Ovary (tissue), 3 donors: ENCODE measurements around the gene NPHP4.

Experiments
- CTCF ChIP-seq, 3 donors: fragments of 450-650 bp in 2 of 3; fragments of 200-600 bp in 1 of 3; IDR thresholded peaks; one replicate each; pipeline versions ENCODE4 v1.5.1 to v1.8.0; 2016 to 2022; ENCODE audit warnings: antibody characterized with exemption in 3 of 3, mild to moderate bottlenecking in 1 of 3
- EP300 ChIP-seq: sonication (generic); formaldehyde crosslinking; IDR thresholded peaks from one replicate; pipeline ENCODE4 v1.6.1; 2017; ENCODE audit warnings: antibody characterized with exemption
- POLR2A ChIP-seq: fragments of 450-650 bp; IDR thresholded peaks from one replicate; pipeline ENCODE4 v1.6.1; 2017; ENCODE audit warnings: antibody characterized with exemption, mild to moderate bottlenecking, moderate library complexity
- donor health status: DM: no; HTN: no; CAD: no.

GRCh38 chr1:5949085-5949760 lies 43.0 kb downstream of the NPHP4 start:
- TF ChIP-seq POLR2A = no peak
- TF ChIP-seq CTCF (IDR thresholded peaks at IDR 0.05) = no peak
- TF ChIP-seq EP300 = no peak
